ENCODE measurements around the gene TGFBR2. TPM values are rescaled to one million over a fixed set of nuclear protein-coding genes. Genes with fewer than 3 reads are reported as not detected.

TGFBR2 gene
- total and polyA plus RNA-seq, 2 of the 13 experiments (the other 11 are each of a cell fraction or from before 2014, with no cell fraction given), result 82.2 to 187 TPM

DNA sequence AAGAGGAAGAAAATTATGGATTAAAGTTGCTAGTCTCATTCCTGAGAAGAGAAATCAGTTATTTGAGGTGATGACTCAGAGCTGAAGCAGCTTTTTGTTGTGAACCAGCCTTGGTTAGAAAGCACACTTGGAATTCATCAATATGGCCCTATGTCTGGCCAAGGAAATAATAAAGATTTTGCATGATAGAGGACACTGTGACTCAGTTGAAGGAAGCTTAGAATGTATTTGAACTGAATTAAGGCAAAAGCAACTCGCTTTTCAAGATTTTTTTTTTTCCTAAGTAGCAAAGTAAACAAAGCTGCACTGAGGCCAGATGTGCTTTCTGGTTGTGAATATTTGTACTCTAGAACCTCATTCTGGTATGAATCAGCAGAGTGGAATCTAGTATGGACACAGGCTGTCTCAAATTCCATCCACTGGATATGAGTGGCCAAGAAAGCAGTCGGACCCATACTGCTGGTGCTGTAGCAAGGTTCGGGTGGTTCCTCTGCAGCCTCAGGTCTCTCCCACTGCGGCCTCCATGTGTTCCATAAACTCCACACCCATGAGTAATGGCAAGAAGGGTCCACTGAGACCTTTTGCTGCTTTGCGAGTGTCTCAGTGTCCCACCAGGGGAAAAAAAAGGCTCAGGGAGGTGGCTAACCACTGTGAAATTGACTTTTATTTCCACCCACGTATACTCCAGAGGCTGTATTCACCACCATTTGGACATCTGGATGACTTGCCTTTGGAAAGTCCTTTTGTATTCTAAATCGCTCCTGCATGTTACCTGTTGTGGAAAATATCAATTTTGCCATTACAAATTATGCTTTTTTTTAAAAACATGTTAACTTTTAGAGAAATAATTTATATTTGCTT lies 53.1 kb downstream of the TGFBR2 start:
- Histone ChIP-seq H3K4me3 (replicated peaks in 1 of 3; ENCODE audit: insufficient read depth in 1 of 3, low read depth in 2 of 3, low read length in 3 of 3) (no peak overlapping the region), H3K36me3 (replicated peaks in 1 of 2; ENCODE audit: control insufficient read depth in 1 of 2, insufficient read depth in 2 of 2, low read length in 2 of 2) (peaks cover 40 to 97% of the 10 kb centered on the region in 2 experiments), H2AFZ (ENCODE audit: low read length) (no peak overlapping the region), H3K9me3 (ENCODE audit: low read length) (no peaks in the 10 kb centered on the region), H3K4me1 (ENCODE audit: insufficient read depth, low read length) (peaks cover 65% of the 10 kb centered on the region), H4K20me1 (ENCODE audit: insufficient read depth, low read length) (peaks cover 79% of the 10 kb centered on the region), H3K9ac (ENCODE audit: insufficient read depth, low read depth, low read length) (no peak overlapping the region), H3K4me2 (ENCODE audit: low read depth, low read length) (no peak overlapping the region), H3K27ac (ENCODE audit: extremely low read length, insufficient read depth, low read length) (peak overlapping the region; percentile 34), H3K27me3 (ENCODE audit: control insufficient read depth in 1 of 2, insufficient read depth in 2 of 2, low read length in 2 of 2) (no peaks in the 10 kb centered on the region), H3K79me2 (ENCODE audit: insufficient read depth, low read length) (peaks cover 90% of the 10 kb centered on the region)
- ChIA-PET CTCF (ENCODE audit: low intra/inter-chr PET ratio, low total read pairs) (no interaction called here), POLR2A (interaction anchor here (0.9 to 1.5 kb wide), 2 partner anchors 53 to 400 kb away, joined by 3 to 6 read pairs; partner anchors contain the start of gene TGFBR2)
- FAIRE-seq (peak; percentile 56), DNase-seq (ENCODE audit: low spot score) (peak; percentile 78), ATAC-seq (peak; percentile 58)
- in situ Hi-C loops (cut with HindIII; ENCODE audit: extremely low pct_ligation_motif_present, low pct_unique_long_range_greater_than_20kb), result no loop called here
- BruUV-seq (replicated peaks), result no TSS peak
- WGBS (ENCODE audit: low lambda C conversion rate), result 76% methylated on average over 7 of the region's 7 CpGs
- intact Hi-C loops (cut with micrococcal nuclease; ENCODE audit: unreplicated experiment), result loop anchor here (5.0 kb wide), 1 partner anchor 617 kb away; no protein-coding TSS in a partner anchor
- TF ChIP-seq ZNF605 (CRISPR knock-in tag; IDR thresholded peaks at IDR 0.05) (no peak), RXRA (CRISPR knock-in tag; IDR thresholded peaks at IDR 0.05) (no peak), ZNF235 (CRISPR knock-in tag; IDR thresholded peaks at IDR 0.05; ENCODE audit: borderline replicate concordance) (no peak), ZNF614 (CRISPR knock-in tag; IDR thresholded peaks at IDR 0.05; ENCODE audit: borderline replicate concordance) (0 out of 2 replicates have a peak, but pooled peaks have one; percentile 19), BCL6 (CRISPR knock-in tag; IDR thresholded peaks at IDR 0.05) (peak; percentile 71), ZMYM3 (CRISPR knock-in tag; IDR thresholded peaks at IDR 0.05) (no peak), FOSL1 (CRISPR knock-in tag; IDR thresholded peaks at IDR 0.05; ENCODE audit: borderline replicate concordance) (peak; percentile 82), SIX1 (CRISPR knock-in tag; IDR thresholded peaks at IDR 0.05; ENCODE audit: borderline replicate concordance) (no peak), HES4 (CRISPR knock-in tag; IDR thresholded peaks at IDR 0.05; ENCODE audit: borderline replicate concordance) (no peak), ZNF230 (CRISPR knock-in tag; IDR thresholded peaks at IDR 0.05) (no peak), ZSCAN5A (CRISPR knock-in tag; IDR thresholded peaks at IDR 0.05; ENCODE audit: borderline replicate concordance) (no peak), ZIK1 (CRISPR knock-in tag; IDR thresholded peaks at IDR 0.05; ENCODE audit: borderline replicate concordance, low read depth) (no peak), SIN3B (IDR thresholded peaks at IDR 0.05; ENCODE audit: low read length) (no peak), ESRRA (CRISPR knock-in tag; IDR thresholded peaks at IDR 0.05; ENCODE audit: low read depth) (no peak), BRCA1 (CRISPR knock-in tag; IDR thresholded peaks at IDR 0.05) (no peak), SMARCE1 (IDR thresholded peaks at IDR 0.05; ENCODE audit: borderline replicate concordance) (no peak), ZNF317 (CRISPR knock-in tag; IDR thresholded peaks at IDR 0.05) (no peak), ERF (CRISPR knock-in tag; IDR thresholded peaks at IDR 0.05) (no peak), KMT2A (CRISPR knock-in tag; IDR thresholded peaks at IDR 0.05) (no peak)
- TF ChIP-seq, protein P1, sequence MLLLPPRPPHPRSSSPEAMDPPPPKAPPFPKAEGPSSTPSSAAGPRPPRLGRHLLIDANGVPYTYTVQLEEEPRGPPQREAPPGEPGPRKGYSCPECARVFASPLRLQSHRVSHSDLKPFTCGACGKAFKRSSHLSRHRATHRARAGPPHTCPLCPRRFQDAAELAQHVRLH (CRISPR knock-in tag; IDR thresholded peaks at IDR 0.05; ENCODE audit: borderline replicate concordance, low read depth), result no peak
- TF ChIP-seq, protein P2, sequence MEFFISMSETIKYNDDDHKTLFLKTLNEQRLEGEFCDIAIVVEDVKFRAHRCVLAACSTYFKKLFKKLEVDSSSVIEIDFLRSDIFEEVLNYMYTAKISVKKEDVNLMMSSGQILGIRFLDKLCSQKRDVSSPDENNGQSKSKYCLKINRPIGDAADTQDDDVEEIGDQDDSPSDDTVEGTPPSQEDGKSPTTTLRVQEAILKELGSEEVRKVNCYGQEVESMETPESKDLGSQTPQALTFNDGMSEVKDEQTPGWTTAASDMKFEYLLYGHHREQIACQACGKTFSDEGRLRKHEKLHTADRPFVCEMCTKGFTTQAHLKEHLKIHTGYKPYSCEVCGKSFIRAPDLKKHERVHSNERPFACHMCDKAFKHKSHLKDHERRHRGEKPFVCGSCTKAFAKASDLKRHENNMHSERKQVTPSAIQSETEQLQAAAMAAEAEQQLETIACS (CRISPR knock-in tag; IDR thresholded peaks at IDR 0.05), result no peak

Data from HepG2 (cell line).